ENCODE measurements around the gene PALMD. TPM values are rescaled to one million over a fixed set of nuclear protein-coding genes. Genes with fewer than 3 reads are reported as not detected.
A peak's percentile ranks its signal among the peaks of the same experiment; 100 is the strongest.

PALMD gene
- total and polyA plus RNA-seq, 12 donors: 81.2 to 194 (median 121) TPM

DNA sequence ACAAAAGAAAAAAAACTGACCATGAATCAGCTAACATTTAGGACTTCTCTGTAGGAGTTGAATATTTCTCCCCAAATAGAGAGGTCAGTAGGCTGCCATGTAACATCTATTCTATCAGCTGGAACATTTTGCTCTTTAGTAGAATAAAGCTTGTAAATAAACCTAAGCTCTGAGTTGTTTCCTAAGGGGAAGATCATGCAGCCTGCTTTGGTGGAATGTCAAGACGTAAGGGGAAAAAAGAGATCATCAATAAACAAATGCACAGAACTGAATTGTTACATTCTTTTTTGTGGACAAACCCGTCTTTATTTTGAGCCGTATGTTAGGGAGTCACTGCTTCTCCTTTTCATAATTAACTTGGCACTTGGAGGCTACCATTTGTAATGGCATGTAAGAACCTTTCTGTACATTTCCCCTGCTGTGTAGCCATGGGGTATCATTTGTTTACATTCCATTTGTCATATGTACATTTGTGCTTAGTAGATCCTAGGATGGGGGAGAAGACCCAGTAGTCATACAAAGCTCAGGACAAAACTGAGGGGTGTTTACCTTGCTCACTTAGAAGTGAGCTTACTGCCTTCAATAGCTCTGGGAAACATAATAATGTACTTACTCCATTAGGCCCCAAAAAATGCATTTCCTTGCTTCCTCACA lies 10.8 kb upstream of the PALMD start:
- no peaks in the 10 kb centered on the region for H3K27me3 ChIP-seq
- no peak for DNase-seq
- intact Hi-C loops (cut with DNase I): loop anchor here in 3 of 10 donors (5.0 kb wide), 2 partner anchors 33 to 103 kb away; no protein-coding TSS in a partner anchor
- no peaks in the 10 kb centered on the region for H3K36me3 ChIP-seq
- H3K4me3 ChIP-seq: no peak overlapping the region
- TF ChIP-seq, protein P1, sequence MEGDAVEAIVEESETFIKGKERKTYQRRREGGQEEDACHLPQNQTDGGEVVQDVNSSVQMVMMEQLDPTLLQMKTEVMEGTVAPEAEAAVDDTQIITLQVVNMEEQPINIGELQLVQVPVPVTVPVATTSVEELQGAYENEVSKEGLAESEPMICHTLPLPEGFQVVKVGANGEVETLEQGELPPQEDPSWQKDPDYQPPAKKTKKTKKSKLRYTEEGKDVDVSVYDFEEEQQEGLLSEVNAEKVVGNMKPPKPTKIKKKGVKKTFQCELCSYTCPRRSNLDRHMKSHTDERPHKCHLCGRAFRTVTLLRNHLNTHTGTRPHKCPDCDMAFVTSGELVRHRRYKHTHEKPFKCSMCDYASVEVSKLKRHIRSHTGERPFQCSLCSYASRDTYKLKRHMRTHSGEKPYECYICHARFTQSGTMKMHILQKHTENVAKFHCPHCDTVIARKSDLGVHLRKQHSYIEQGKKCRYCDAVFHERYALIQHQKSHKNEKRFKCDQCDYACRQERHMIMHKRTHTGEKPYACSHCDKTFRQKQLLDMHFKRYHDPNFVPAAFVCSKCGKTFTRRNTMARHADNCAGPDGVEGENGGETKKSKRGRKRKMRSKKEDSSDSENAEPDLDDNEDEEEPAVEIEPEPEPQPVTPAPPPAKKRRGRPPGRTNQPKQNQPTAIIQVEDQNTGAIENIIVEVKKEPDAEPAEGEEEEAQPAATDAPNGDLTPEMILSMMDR (IDR thresholded peaks at IDR 0.05): no peak
- ATAC-seq: no peak
- WGBS, 2 donors: 96 to 97% methylated on average over 3 of the region's 3 CpGs
- peaks cover 0 to 54% (median 14%) of the 10 kb centered on the region in 9 donors for H3K4me1 ChIP-seq
- peak overlapping the region in 5 of 10 donors; percentile 3 to 68 (median 14) for H3K27ac ChIP-seq
- no peaks in the 10 kb centered on the region for H3K9me3 ChIP-seq

DNA sequence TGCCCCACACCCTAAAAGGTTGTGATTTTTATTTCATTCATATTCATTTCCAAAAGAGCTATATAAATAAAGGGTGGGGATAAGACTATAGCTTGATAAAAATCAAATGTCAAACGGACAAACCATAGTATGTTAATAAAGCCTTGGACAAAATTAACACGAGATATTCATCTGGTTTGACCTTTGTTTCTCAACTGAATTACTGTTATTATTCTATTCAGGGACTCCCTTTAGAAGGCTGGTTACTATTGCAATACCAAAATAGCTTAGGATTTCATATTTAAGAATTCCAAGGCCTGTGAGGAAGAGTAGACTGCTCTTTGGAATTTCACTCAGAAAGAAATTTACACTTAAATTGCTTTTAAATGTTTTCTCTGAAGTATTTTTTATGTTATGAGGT lies 10.2 kb upstream of the PALMD start:
- peak in 1 of 8 donors; percentile 37 for ATAC-seq
- intact Hi-C loops (cut with DNase I): loop anchor here in 3 of 10 donors (5.0 kb wide), 2 partner anchors 33 to 103 kb away; no protein-coding TSS in a partner anchor

GRCh38 chr1:99636647-99637175 lies 9.2 kb upstream of the PALMD start:
- H3K4me3 ChIP-seq: no peak overlapping the region
- no peaks in the 10 kb centered on the region for H3K36me3 ChIP-seq
- peak overlapping the region in 5 of 10 donors; percentile 3 to 68 (median 40) for H3K27ac ChIP-seq
- no peak for DNase-seq
- intact Hi-C loops (cut with DNase I): loop anchor here in 3 of 10 donors (5.0 kb wide), 2 partner anchors 34 to 104 kb away; no protein-coding TSS in a partner anchor
- no peaks in the 10 kb centered on the region for H3K27me3 ChIP-seq
- no peaks in the 10 kb centered on the region for H3K9me3 ChIP-seq
- WGBS, 2 donors: 69 to 71% methylated on average over 2 of the region's 2 CpGs
- TF ChIP-seq, protein P1 (IDR thresholded peaks at IDR 0.05): no peak
- no peak for ATAC-seq
- H3K4me1 ChIP-seq: peaks cover 0 to 64% (median 14%) of the 10 kb centered on the region in 9 donors

More for the DNA sequence above, 10.2 kb upstream of the PALMD start:
- Histone ChIP-seq H3K36me3 (no peaks in the 10 kb centered on the region), H3K4me3 (no peak overlapping the region), H3K9me3 (no peaks in the 10 kb centered on the region), H3K27ac (peak overlapping the region in 7 of 10 donors; percentile 3 to 68 (median 14)), H3K4me1 (peaks cover 0 to 60% (median 14%) of the 10 kb centered on the region in 9 donors), H3K27me3 (no peaks in the 10 kb centered on the region)
- 65 to 76% methylated on average over 2 of the region's 2 CpGs for WGBS, 2 donors
- TF ChIP-seq, protein P1 (IDR thresholded peaks at IDR 0.05): no peak
- no peak for DNase-seq

- peak overlapping the region in 9 of 10 donors; percentile 2 to 80 (median 55) for H3K27ac ChIP-seq
- ATAC-seq: peak; percentile 29 to 96 (median 80)
- H3K36me3 ChIP-seq: no peaks in the 10 kb centered on the region
- WGBS, 2 donors: 64 to 65% methylated on average over 3 of the region's 3 CpGs
- no peak for DNase-seq
- H3K27me3 ChIP-seq: no peaks in the 10 kb centered on the region
- H3K9me3 ChIP-seq: no peaks in the 10 kb centered on the region
- TF ChIP-seq, protein P1 (IDR thresholded peaks at IDR 0.05): no peak
- H3K4me1 ChIP-seq: peaks cover 0 to 72% (median 14%) of the 10 kb centered on the region in 9 donors
- H3K4me3 ChIP-seq: no peak overlapping the region
- intact Hi-C loops (cut with DNase I): loop anchor here in 3 of 10 donors (5.0 kb wide), 2 partner anchors 37 to 107 kb away; no protein-coding TSS in a partner anchor
These were observed 7.1 kb upstream of the PALMD start for GRCh38 chr1:99638853-99639252.
